Heart left ventricle (tissue), 16 donors: Measurements from ENCODE around the gene TMEM270. TPM values are rescaled to one million over a fixed set of nuclear protein-coding genes. Genes with fewer than 3 reads are reported as not detected.
A peak's percentile ranks its signal among the peaks of the same experiment; 100 is the strongest.

Experiments used
- ATAC-seq, 4 donors: fragments of 200-7000 bp; cut with Tn5 transposase; one replicate each; pipeline ENCODE4 v1.9.1; 2020 to 2022; ENCODE audit warnings: moderate library complexity in 4 of 4, mild to moderate bottlenecking in 3 of 4, moderate number of reproducible peaks in 1 of 4
- DNase-seq, 5 donors: peaks; one replicate each; pipeline ENCODE4 v3.0.0-alpha.2; 2020
- H3K27ac ChIP-seq, 12 donors: fragments of 200-600 bp; sonication (generic) in 4 of 12; one replicate each; pipeline versions ENCODE4 v1.5.0 to v1.8.0; 2016 to 2022; ENCODE audit warnings: mild to moderate bottlenecking in 2 of 12
- H3K27me3 ChIP-seq, 9 donors: fragments of 200-600 bp; sonication (generic) in 2 of 9; one replicate each; pipeline versions ENCODE4 v1.5.1 to v1.8.0; 2016 to 2022; ENCODE audit warnings: mild to moderate bottlenecking in 3 of 9
- H3K36me3 ChIP-seq, 9 donors: fragments of 200-600 bp; sonication (generic) in 2 of 9; one replicate each; pipeline versions ENCODE4 v1.5.0 to v1.8.0; 2018 to 2022; ENCODE audit warnings: mild to moderate bottlenecking in 2 of 9
- H3K4me1 ChIP-seq, 12 donors: fragments of 200-600 bp; sonication (generic) in 4 of 12; one replicate each; pipeline versions ENCODE4 v1.5.0 to v1.8.0; 2016 to 2022; ENCODE audit warnings: mild to moderate bottlenecking in 3 of 12
- H3K4me3 ChIP-seq, 12 donors: fragments of 200-600 bp; sonication (generic) in 4 of 12; one replicate each; pipeline versions ENCODE4 v1.5.0 to v1.8.0; 2017 to 2022; ENCODE audit warnings: mild to moderate bottlenecking in 9 of 12, moderate library complexity in 4 of 12
- H3K9me3 ChIP-seq, 12 donors: fragments of 200-600 bp; sonication (generic) in 4 of 12; one replicate each; pipeline versions ENCODE4 v1.5.0 to v1.8.0; 2016 to 2022; ENCODE audit warnings: mild to moderate bottlenecking in 1 of 12
- CTCF ChIP-seq, 12 donors: fragments of 200-600 bp; sonication (generic) in 4 of 12; IDR thresholded peaks; one replicate each; pipeline versions ENCODE4 v1.5.0 to v1.8.0; 2018 to 2022; ENCODE audit warnings: antibody characterized with exemption in 12 of 12, mild to moderate bottlenecking in 5 of 12
- POLR2A ChIP-seq, 2 donors: fragments of 450-650 bp; IDR thresholded peaks; one replicate each; pipeline ENCODE4 v1.6.1; 2017; ENCODE audit warnings: antibody characterized with exemption in 2 of 2, mild to moderate bottlenecking in 2 of 2, moderate library complexity in 2 of 2
- WGBS, 4 donors: extraction: QIAGEN DNeasy Blood & Tissue Kit in 2 of 4; methylation state at CpG; one replicate each; pipeline versions ENCODE4 v1.1.5 to v1.1.7; 2013 to 2018; 5-methylcytosine and 5-hydroxymethylcytosine counted together
- intact Hi-C, 10 donors: fragments of 100-400 bp; cut with DNase I; formaldehyde crosslinking; loops; one replicate each; pipeline versions ENCODE4 v1.11.1 to v1.14.2; 2022
- polyA plus RNA-seq, 2 donors: library from polyadenylated mRNA; stranded (reverse); fragments of 200-250 nt; gene quantifications; one replicate each; pipeline ENCODE4 v1.2.3, GENCODE V29; 2013
- total RNA-seq, 9 donors: library from RNA; depleted of rRNA in 2 of 9; stranded (reverse); fragments of >200 nt in 2 of 9; fragmentation: NEBNext Ultra II Directional in 3 of 9; extraction: Animal tissue kit (Norgen Biotek cat#: 25700) in 3 of 9; gene quantifications; one replicate each; pipeline versions ENCODE4 v1.1.0 to v1.2.4, GENCODE V29; 2016 to 2023
- donor health status: ischemic (EF 13 %, LVEDD 7.1; RV severe dilation, severe dysfunction).
- donor health status: healthy with polysubstance abuse.
- donor health status: DM: no; HTN: yes; CAD: no.
- donor health status: DM: no; HTN: no; CAD: no.
- donor health status: ischemic (EF 25% LVEDD 6.9; RV normal size, moderate dysfunction).
- donor health status: ischemic (EF 25% LVEDD 5.7; RV mildly dilated, moderate dysfunction).
- donor health status: healthy.
- donor health status: DM: yes; HTN: yes; CAD: no.
- donor health status: ischemic (EF 35%, LVEDD 5.7; RV mildly dilated, moderate dysfunction).
- donor health status: nonischemic (EF 11% LVEDD 7.7; RV severe dilation, severe dysfunction).
- donor health status: DM: yes; HTN: yes; CAD: no.
- donor health status: PGD.
- donor health status: ischemic (EF 29% LVEDD 5.4; RV normal size, mild dysfunction).
- donor health status: nonischemic (EF 23%, LVEDD 6.1; RV moderate dilation, normal function).

The TMEM270 gene
- total and polyA plus RNA-seq, 11 donors, result not detected

GRCh38 chr7:73900286-73900685 is 39.3 kb downstream of the TMEM270 start:
- H3K4me1 ChIP-seq, result peaks cover 0 to 13% (median 0%) of the 10 kb centered on the region in 12 donors

GRCh38 chr7:73901231-73901822 is 40.4 kb downstream of the TMEM270 start:
- Histone ChIP-seq H3K27me3 (no peaks in the 10 kb centered on the region), H3K36me3 (no peaks in the 10 kb centered on the region), H3K27ac (no peak overlapping the region), H3K9me3 (peaks cover 0 to 18% (median 5%) of the 10 kb centered on the region in 12 donors), H3K4me3 (no peak overlapping the region), H3K4me1 (peaks cover 0 to 9% (median 0%) of the 10 kb centered on the region in 12 donors)
- no peak for TF ChIP-seq CTCF (IDR thresholded peaks at IDR 0.05)
- no peak for TF ChIP-seq POLR2A (IDR thresholded peaks at IDR 0.05)
- 84 to 100% (median 92%) methylated on average over 3 of the region's 3 CpGs for WGBS, 4 donors
- intact Hi-C loops, result no loop called here
- DNase-seq (peak in 2 of 5 donors; percentile 13 to 48), ATAC-seq (no peak)

More at GRCh38 chr7:73900286-73900685, 39.3 kb downstream of the TMEM270 start:
- H3K9me3 ChIP-seq, result peaks cover 0 to 27% (median 11%) of the 10 kb centered on the region in 12 donors
- DNase-seq (peak in 2 of 5 donors; percentile 21 to 24), ATAC-seq (no peak)
- WGBS, 4 donors, result 45 to 54% (median 48%) methylated on average over 5 of the region's 5 CpGs
- intact Hi-C loops, result no loop called here
- TF ChIP-seq POLR2A (IDR thresholded peaks at IDR 0.05) (no peak), CTCF (IDR thresholded peaks at IDR 0.05) (no peak)
- no peak overlapping the region for H3K4me3 ChIP-seq
- H3K36me3 ChIP-seq, result no peaks in the 10 kb centered on the region
- peak overlapping the region in 1 of 12 donors; percentile 29 for H3K27ac ChIP-seq
- no peaks in the 10 kb centered on the region for H3K27me3 ChIP-seq

GRCh38 chr7:73901823-73902597 is 41.1 kb downstream of the TMEM270 start:
- WGBS, 4 donors, result 68 to 74% (median 71%) methylated on average over 8 to 15 of the region's 15 CpGs
- DNase-seq (peak in 1 of 5 donors; percentile 58), ATAC-seq (no peak)
- no peak overlapping the region for H3K4me3 ChIP-seq
- H3K9me3 ChIP-seq, result peaks cover 0 to 11% (median 1%) of the 10 kb centered on the region in 12 donors
- H3K36me3 ChIP-seq, result no peaks in the 10 kb centered on the region
- no peaks in the 10 kb centered on the region for H3K27me3 ChIP-seq
- TF ChIP-seq POLR2A (IDR thresholded peaks at IDR 0.05), result no peak
- TF ChIP-seq CTCF (IDR thresholded peaks at IDR 0.05), result no peak
- H3K4me1 ChIP-seq, result peaks cover 0 to 8% (median 0%) of the 10 kb centered on the region in 12 donors
- no peak overlapping the region for H3K27ac ChIP-seq
- intact Hi-C loops, result no loop called here
